Neural progenitor cell (in vitro differentiated cells): ENCODE measurements around the gene KIF16B.

ENCODE experiments used
- EZH2 ChIP-seq: fragments of 200-600 bp; sonication (generic); IDR thresholded peaks from 2 replicates; pipeline ENCODE4 v1.6.1; 2017; ENCODE audit warnings: antibody characterized with exemption, mild to moderate bottlenecking, moderate library complexity
- EZH2phosphoT487 ChIP-seq: fragments of 200-600 bp; sonication (generic); IDR thresholded peaks from 2 replicates; pipeline ENCODE4 v1.6.1; 2017; ENCODE audit warnings: antibody characterized with exemption
- TF ChIP-seq, protein P1 (sequence below): fragments of 200-600 bp; sonication (generic); IDR thresholded peaks from 2 replicates; pipeline ENCODE4 v1.5.1; 2017; ENCODE audit warnings: antibody characterized with exemption, mild to moderate bottlenecking

DNA sequence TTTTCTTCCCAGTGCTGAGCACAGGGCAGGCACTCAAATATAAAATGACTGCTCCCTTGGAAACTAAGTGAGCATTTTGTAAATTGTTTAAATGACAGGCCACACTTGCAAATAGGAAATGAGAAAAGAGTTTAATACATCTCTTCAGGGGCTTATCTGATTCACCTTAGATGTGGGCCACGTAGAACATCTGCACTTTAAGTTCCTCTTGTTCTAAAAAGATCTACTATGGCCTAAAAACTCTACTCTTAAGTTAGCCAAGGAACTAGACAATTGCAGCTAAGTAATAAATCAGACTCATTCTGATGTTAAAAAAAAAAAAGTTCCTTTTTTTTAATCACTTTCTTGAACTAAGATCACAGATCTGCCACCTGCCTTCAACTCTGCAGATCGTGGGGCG lies 126.3 kb downstream of the KIF16B start:
- TF ChIP-seq EZH2, result no peak
- TF ChIP-seq, protein P1, sequence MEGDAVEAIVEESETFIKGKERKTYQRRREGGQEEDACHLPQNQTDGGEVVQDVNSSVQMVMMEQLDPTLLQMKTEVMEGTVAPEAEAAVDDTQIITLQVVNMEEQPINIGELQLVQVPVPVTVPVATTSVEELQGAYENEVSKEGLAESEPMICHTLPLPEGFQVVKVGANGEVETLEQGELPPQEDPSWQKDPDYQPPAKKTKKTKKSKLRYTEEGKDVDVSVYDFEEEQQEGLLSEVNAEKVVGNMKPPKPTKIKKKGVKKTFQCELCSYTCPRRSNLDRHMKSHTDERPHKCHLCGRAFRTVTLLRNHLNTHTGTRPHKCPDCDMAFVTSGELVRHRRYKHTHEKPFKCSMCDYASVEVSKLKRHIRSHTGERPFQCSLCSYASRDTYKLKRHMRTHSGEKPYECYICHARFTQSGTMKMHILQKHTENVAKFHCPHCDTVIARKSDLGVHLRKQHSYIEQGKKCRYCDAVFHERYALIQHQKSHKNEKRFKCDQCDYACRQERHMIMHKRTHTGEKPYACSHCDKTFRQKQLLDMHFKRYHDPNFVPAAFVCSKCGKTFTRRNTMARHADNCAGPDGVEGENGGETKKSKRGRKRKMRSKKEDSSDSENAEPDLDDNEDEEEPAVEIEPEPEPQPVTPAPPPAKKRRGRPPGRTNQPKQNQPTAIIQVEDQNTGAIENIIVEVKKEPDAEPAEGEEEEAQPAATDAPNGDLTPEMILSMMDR, result no peak
- no peak for TF ChIP-seq EZH2phosphoT487
